Adrenal gland (tissue), 5 donors: ENCODE data around the gene WDR86.

ENCODE experiments used
- POLR2A ChIP-seq, 2 donors: fragments of 450-650 bp; IDR thresholded peaks; one replicate each; pipeline ENCODE4 v1.6.1; 2017; ENCODE audit warnings: antibody characterized with exemption in 2 of 2, mild to moderate bottlenecking in 2 of 2, moderate library complexity in 1 of 2
- TF ChIP-seq, protein P1 (sequence below), 6 experiments: fragments of 450-650 bp in 4 of 6; fragments of 200-600 bp in 2 of 6; sonication (generic) in 1 of 6; IDR thresholded peaks; 1 replicate in 5 of 6; 2 replicates in 1 of 6; pipeline versions ENCODE4 v1.5.1 to v1.8.0; 2016 to 2021; ENCODE audit warnings: antibody characterized with exemption in 6 of 6, mild to moderate bottlenecking in 2 of 6, moderate library complexity in 1 of 6
- donor health status: DM: no; HTN: no; CAD: no.

- TF ChIP-seq, protein P1, sequence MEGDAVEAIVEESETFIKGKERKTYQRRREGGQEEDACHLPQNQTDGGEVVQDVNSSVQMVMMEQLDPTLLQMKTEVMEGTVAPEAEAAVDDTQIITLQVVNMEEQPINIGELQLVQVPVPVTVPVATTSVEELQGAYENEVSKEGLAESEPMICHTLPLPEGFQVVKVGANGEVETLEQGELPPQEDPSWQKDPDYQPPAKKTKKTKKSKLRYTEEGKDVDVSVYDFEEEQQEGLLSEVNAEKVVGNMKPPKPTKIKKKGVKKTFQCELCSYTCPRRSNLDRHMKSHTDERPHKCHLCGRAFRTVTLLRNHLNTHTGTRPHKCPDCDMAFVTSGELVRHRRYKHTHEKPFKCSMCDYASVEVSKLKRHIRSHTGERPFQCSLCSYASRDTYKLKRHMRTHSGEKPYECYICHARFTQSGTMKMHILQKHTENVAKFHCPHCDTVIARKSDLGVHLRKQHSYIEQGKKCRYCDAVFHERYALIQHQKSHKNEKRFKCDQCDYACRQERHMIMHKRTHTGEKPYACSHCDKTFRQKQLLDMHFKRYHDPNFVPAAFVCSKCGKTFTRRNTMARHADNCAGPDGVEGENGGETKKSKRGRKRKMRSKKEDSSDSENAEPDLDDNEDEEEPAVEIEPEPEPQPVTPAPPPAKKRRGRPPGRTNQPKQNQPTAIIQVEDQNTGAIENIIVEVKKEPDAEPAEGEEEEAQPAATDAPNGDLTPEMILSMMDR (IDR thresholded peaks at IDR 0.05), result no peak
- TF ChIP-seq POLR2A (IDR thresholded peaks at IDR 0.05), result no peak
These were observed 15.0 kb upstream of the WDR86 start for GRCh38 chr7:151424799-151425198.
